ENCODE measurements around the gene FRK. TPM values are rescaled to one million over a fixed set of nuclear protein-coding genes. Genes with fewer than 3 reads are reported as not detected.

FRK gene
- total RNA-seq, 2 donors from 2014 or later, result 1.4 to 2.9 TPM

DNA sequence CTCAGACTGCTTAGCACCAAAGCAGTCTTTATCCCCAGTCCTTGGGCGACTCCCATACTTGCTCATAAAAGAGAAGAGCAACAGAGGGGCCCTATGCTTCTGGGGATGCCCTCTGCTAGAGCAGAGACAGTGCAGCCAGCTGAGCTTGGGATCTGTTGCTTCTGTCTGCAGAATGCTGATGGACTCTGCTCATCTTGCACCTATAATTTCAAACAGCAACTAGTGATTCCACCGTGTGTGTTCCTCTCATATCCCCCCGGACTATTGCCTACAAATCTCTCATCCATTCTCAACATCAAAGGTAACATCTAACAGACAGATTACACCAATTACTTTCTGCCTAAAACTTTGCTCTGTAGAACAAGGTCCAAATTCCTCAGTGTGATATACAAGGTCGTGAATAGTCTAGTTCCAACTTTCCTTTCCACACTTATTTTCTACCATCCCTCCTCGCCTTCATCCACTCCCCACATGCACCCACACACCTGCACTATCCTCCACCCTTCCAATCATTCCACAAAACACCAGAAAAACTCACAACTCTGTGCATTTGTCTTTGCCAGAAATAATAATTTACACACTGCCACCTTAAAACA lies 62.6 kb downstream of the FRK start:
- no peak overlapping the region for H3K27ac Mint-ChIP-seq
- H3K9me3 Mint-ChIP-seq, result no peaks in the 10 kb centered on the region
- H3K4me1 ChIP-seq (ENCODE audit: control insufficient read depth, insufficient read depth, low read length), result peaks cover 7% of the 10 kb centered on the region
- no peak for DNase-seq
- H3K27me3 Mint-ChIP-seq (ENCODE audit: insufficient read depth), result no peaks in the 10 kb centered on the region
- TF ChIP-seq, protein P1, sequence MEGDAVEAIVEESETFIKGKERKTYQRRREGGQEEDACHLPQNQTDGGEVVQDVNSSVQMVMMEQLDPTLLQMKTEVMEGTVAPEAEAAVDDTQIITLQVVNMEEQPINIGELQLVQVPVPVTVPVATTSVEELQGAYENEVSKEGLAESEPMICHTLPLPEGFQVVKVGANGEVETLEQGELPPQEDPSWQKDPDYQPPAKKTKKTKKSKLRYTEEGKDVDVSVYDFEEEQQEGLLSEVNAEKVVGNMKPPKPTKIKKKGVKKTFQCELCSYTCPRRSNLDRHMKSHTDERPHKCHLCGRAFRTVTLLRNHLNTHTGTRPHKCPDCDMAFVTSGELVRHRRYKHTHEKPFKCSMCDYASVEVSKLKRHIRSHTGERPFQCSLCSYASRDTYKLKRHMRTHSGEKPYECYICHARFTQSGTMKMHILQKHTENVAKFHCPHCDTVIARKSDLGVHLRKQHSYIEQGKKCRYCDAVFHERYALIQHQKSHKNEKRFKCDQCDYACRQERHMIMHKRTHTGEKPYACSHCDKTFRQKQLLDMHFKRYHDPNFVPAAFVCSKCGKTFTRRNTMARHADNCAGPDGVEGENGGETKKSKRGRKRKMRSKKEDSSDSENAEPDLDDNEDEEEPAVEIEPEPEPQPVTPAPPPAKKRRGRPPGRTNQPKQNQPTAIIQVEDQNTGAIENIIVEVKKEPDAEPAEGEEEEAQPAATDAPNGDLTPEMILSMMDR (conservative IDR thresholded peaks at IDR 0.05), result no peak
- no peaks in the 10 kb centered on the region for H3K36me3 Mint-ChIP-seq (ENCODE audit: low read depth)
- H3K4me3 Mint-ChIP-seq, result no peak overlapping the region
- peaks cover 11% of the 10 kb centered on the region for H3K4me1 Mint-ChIP-seq
- H3K9ac ChIP-seq (ENCODE audit: extremely low read depth, low read length, poor library complexity, severe bottlenecking), result no peak overlapping the region
- no peaks in the 10 kb centered on the region for H3K9me3 ChIP-seq (ENCODE audit: control insufficient read depth, low read length)
- no peaks in the 10 kb centered on the region for H3K27me3 ChIP-seq (ENCODE audit: control insufficient read depth, insufficient read depth, low read length, poor library complexity, severe bottlenecking)
- H3K4me3 ChIP-seq (ENCODE audit: low read length), result no peak overlapping the region
- H3K27ac ChIP-seq (ENCODE audit: low read depth, low read length), result no peak overlapping the region
- WGBS, 2 experiments (ENCODE audit: insufficient coverage in 1 of 2, insufficient read length in 1 of 2), result 89 to 94% methylated on average over 5 of the region's 5 CpGs
- H3K36me3 ChIP-seq (ENCODE audit: control insufficient read depth, insufficient read depth, low read length), result no peaks in the 10 kb centered on the region

DNA sequence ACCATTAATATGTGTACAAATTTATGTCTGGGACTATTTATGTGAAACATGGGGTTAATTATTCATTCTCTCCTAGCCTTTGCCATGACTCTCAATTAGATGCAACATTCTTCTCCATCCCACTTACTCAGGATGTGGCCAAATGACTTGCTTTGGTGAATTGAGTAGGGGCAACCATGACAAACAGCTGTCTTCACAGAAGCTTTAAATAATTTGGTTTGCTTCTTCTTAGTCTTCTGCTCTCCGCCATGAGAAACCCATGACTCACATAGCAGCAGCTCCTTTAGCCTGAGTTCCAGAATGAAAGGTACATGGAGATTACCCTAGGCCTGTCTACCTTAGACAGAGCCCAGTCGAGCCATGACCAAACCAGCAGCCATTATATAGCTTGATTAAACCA lies 74.7 kb downstream of the FRK start:
- DNase-seq, result no peak
- Histone ChIP-seq H3K36me3 (ENCODE audit: control insufficient read depth, insufficient read depth, low read length) (no peaks in the 10 kb centered on the region), H3K4me1 (ENCODE audit: control insufficient read depth, insufficient read depth, low read length) (no peaks in the 10 kb centered on the region), H3K4me3 (ENCODE audit: low read length) (no peak overlapping the region), H3K27me3 (ENCODE audit: control insufficient read depth, insufficient read depth, low read length, poor library complexity, severe bottlenecking) (no peaks in the 10 kb centered on the region), H3K9me3 (ENCODE audit: control insufficient read depth, low read length) (peaks cover 6% of the 10 kb centered on the region), H3K27ac (ENCODE audit: low read depth, low read length) (no peak overlapping the region), H3K9ac (ENCODE audit: extremely low read depth, low read length, poor library complexity, severe bottlenecking) (no peak overlapping the region)
- Mint-ChIP-seq H3K4me1 (peaks cover 14% of the 10 kb centered on the region), H3K9me3 (peaks cover 9% of the 10 kb centered on the region), H3K4me3 (no peak overlapping the region), H3K27me3 (ENCODE audit: insufficient read depth) (peaks cover 1% of the 10 kb centered on the region), H3K27ac (no peak overlapping the region), H3K36me3 (ENCODE audit: low read depth) (no peaks in the 10 kb centered on the region)
- WGBS, 2 experiments (ENCODE audit: insufficient coverage in 1 of 2, insufficient read length in 1 of 2), result 85 to 90% methylated on average over 2 of the region's 2 CpGs
- TF ChIP-seq, protein P1 (conservative IDR thresholded peaks at IDR 0.05), result no peak

DNA sequence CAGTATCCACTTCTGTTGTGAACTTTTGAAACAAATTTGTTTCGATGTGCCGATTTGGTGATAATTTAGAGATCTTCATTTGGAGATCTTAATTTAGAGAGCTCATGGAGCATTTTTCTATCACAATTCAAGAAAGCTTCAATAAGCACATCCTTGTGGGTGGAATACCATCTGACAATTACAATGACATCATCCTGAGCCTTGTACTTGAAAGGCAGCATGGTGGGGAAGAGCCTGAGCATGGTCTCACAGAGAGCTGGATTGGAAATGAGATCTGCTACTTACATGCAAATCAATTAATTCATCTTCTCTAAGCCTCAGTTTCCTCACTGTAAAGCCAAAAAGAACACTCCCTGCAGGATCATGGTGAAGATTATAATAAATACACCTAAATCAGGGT lies 75.9 kb downstream of the FRK start:
- DNase-seq, result no peak
- no peaks in the 10 kb centered on the region for H3K27me3 Mint-ChIP-seq (ENCODE audit: insufficient read depth)
- Histone ChIP-seq H3K27ac (ENCODE audit: low read depth, low read length) (no peak overlapping the region), H3K4me1 (ENCODE audit: control insufficient read depth, insufficient read depth, low read length) (no peaks in the 10 kb centered on the region), H3K4me3 (ENCODE audit: low read length) (no peak overlapping the region), H3K36me3 (ENCODE audit: control insufficient read depth, insufficient read depth, low read length) (no peaks in the 10 kb centered on the region), H3K27me3 (ENCODE audit: control insufficient read depth, insufficient read depth, low read length, poor library complexity, severe bottlenecking) (no peaks in the 10 kb centered on the region), H3K9me3 (ENCODE audit: control insufficient read depth, low read length) (no peaks in the 10 kb centered on the region), H3K9ac (ENCODE audit: extremely low read depth, low read length, poor library complexity, severe bottlenecking) (no peak overlapping the region)
- H3K4me1 Mint-ChIP-seq, result peaks cover 14% of the 10 kb centered on the region
- 75 to 81% methylated on average over 2 of the region's 2 CpGs for WGBS, 2 experiments (ENCODE audit: insufficient coverage in 1 of 2, insufficient read length in 1 of 2)
- TF ChIP-seq, protein P1 (conservative IDR thresholded peaks at IDR 0.05), result no peak
- no peak overlapping the region for H3K4me3 Mint-ChIP-seq
- H3K36me3 Mint-ChIP-seq (ENCODE audit: low read depth), result no peaks in the 10 kb centered on the region
- no peak overlapping the region for H3K27ac Mint-ChIP-seq
- no peaks in the 10 kb centered on the region for H3K9me3 Mint-ChIP-seq
